HepG2 (cell line): ENCODE measurements around the gene SLC34A3. TPM values are rescaled to one million over a fixed set of nuclear protein-coding genes. Genes with fewer than 3 reads are reported as not detected.

Experiments
- DR1 ChIP-seq: sonication (generic); formaldehyde crosslinking; IDR thresholded peaks from 2 replicates; pipeline ENCODE4 v1.8.0; 2021; ENCODE audit warnings: mild to moderate bottlenecking, missing genetic modification reagents, inconsistent platforms
- FOSL2 ChIP-seq: sonication (generic); formaldehyde crosslinking; IDR thresholded peaks from 2 replicates; pipeline ENCODE4 v1.4.0; 2020; ENCODE audit warnings: missing genetic modification reagents
- HNRNPH1 ChIP-seq: fragments of 200-400 bp; formaldehyde crosslinking; optimal IDR thresholded peaks from 2 replicates; pipeline ENCODE3; 2017; ENCODE audit warnings: mild to moderate bottlenecking, low read depth, low read length
- HOXA9 ChIP-seq: sonication (generic); formaldehyde crosslinking; IDR thresholded peaks from 2 replicates; pipeline ENCODE4 v1.8.1; 2022; ENCODE audit warnings: missing genetic modification reagents, mild to moderate bottlenecking, moderate library complexity, borderline replicate concordance
- LCORL ChIP-seq, 2 experiments: fragments of 450-650 bp in 1 of 2; sonication (generic) in 1 of 2; formaldehyde crosslinking in 1 of 2; IDR thresholded peaks; 2 replicates each; pipeline versions ENCODE4 v1.5.0 to v1.6.1; 2017 to 2020; ENCODE audit warnings: antibody characterized with exemption in 1 of 2, missing genetic modification reagents in 1 of 2
- NCOA1 ChIP-seq: sonication (generic); formaldehyde crosslinking; IDR thresholded peaks from 2 replicates; pipeline ENCODE4 v1.9.0; 2021; ENCODE audit warnings: missing genetic modification reagents
- NR1H2 ChIP-seq: sonication (generic); formaldehyde crosslinking; IDR thresholded peaks from 2 replicates; pipeline ENCODE4 v1.8.1; 2022; ENCODE audit warnings: low read depth, missing genetic modification reagents, borderline replicate concordance
- RBFOX2 ChIP-seq: fragments of 200-400 bp; formaldehyde crosslinking; IDR thresholded peaks from 2 replicates; pipeline ENCODE4 v1.6.1; 2017; ENCODE audit warnings: low read depth, mild to moderate bottlenecking, low read length
- SP2 ChIP-seq: sonication (generic); formaldehyde crosslinking; IDR thresholded peaks from 2 replicates; pipeline ENCODE4 v1.5.1; 2020; ENCODE audit warnings: mild to moderate bottlenecking, missing genetic modification reagents
- SRF ChIP-seq: IDR thresholded peaks from 2 replicates; pipeline ENCODE4 v1.6.1; 2011; ENCODE audit warnings: mild to moderate bottlenecking, low read depth, low read length, moderate library complexity
- STAT5B ChIP-seq: sonication (generic); formaldehyde crosslinking; IDR thresholded peaks from 2 replicates; pipeline ENCODE4 v1.4.0; 2020; ENCODE audit warnings: missing genetic modification reagents
- TMF1 ChIP-seq: sonication (generic); formaldehyde crosslinking; IDR thresholded peaks from 2 replicates; pipeline ENCODE4 v1.8.1; 2022; ENCODE audit warnings: low read depth, missing genetic modification reagents
- ZBTB20 ChIP-seq: sonication (generic); formaldehyde crosslinking; IDR thresholded peaks from 2 replicates; pipeline ENCODE4 v1.8.1; 2023; ENCODE audit warnings: missing genetic modification reagents, low read depth, mild to moderate bottlenecking, borderline replicate concordance
- ZMYM4 ChIP-seq: sonication (generic); formaldehyde crosslinking; IDR thresholded peaks from 2 replicates; pipeline ENCODE4 v1.8.1; 2023; ENCODE audit warnings: mild to moderate bottlenecking, missing genetic modification reagents
- ZNF572 ChIP-seq: sonication (generic); formaldehyde crosslinking; IDR thresholded peaks from 2 replicates; pipeline ENCODE4 v1.5.1; 2020; ENCODE audit warnings: mild to moderate bottlenecking, missing genetic modification reagents
- ZNF839 ChIP-seq: sonication (generic); formaldehyde crosslinking; IDR thresholded peaks from 2 replicates; pipeline ENCODE4 v1.4.0; 2020; ENCODE audit warnings: missing genetic modification reagents, mild to moderate bottlenecking, borderline replicate concordance
- polyA plus RNA-seq, 8 experiments: library from polyadenylated mRNA; depleted of rRNA in 3 of 8; stranded (reverse) in 7 of 8; unstranded in 1 of 8; fragments of >200 nt; fragmentation: Illumina TruSeq in 4 of 8; extraction: Trizol in 4 of 8; gene quantifications; 2 replicates each; pipeline versions ENCODE4 v1.2.1 to v1.2.3, GENCODE V29; 2011 to 2016; ENCODE audit warnings: low read depth in 4 of 8, missing spikeins in 1 of 8, mixed read lengths in 1 of 8; ENCODE audit not compliant: insufficient read depth in 1 of 8
- total RNA-seq, 5 experiments: library from RNA; depleted of rRNA; stranded (reverse); fragments of >200 nt; fragmentation: Illumina TruSeq; extraction: Trizol; gene quantifications; 2 replicates each; pipeline ENCODE4 v1.2.3, GENCODE V29; 2016; ENCODE audit warnings: low read depth in 1 of 5
- TF ChIP-seq, protein P1 (sequence below): sonication (generic); formaldehyde crosslinking; IDR thresholded peaks from 2 replicates; pipeline ENCODE4 v1.4.0; 2020; ENCODE audit warnings: missing genetic modification reagents
- TF ChIP-seq, protein P2 (sequence below): IDR thresholded peaks from 2 replicates; pipeline ENCODE4 v1.6.1; 2016; ENCODE audit warnings: low read depth
- TF ChIP-seq, protein P3 (sequence below): sonication (generic); formaldehyde crosslinking; IDR thresholded peaks from 2 replicates; pipeline ENCODE4 v1.4.0; 2020; ENCODE audit warnings: missing genetic modification reagents, mild to moderate bottlenecking, borderline replicate concordance
- TF ChIP-seq, protein P4 (sequence below): sonication (generic); formaldehyde crosslinking; IDR thresholded peaks from 2 replicates; pipeline ENCODE4 v1.4.0; 2020; ENCODE audit warnings: missing genetic modification reagents, borderline replicate concordance

Gene SLC34A3
- total and polyA plus RNA-seq, 2 of the 13 experiments (the other 11 are each of a cell fraction or from before 2014, with no cell fraction given) = 0.07 to 1.0 TPM

DNA sequence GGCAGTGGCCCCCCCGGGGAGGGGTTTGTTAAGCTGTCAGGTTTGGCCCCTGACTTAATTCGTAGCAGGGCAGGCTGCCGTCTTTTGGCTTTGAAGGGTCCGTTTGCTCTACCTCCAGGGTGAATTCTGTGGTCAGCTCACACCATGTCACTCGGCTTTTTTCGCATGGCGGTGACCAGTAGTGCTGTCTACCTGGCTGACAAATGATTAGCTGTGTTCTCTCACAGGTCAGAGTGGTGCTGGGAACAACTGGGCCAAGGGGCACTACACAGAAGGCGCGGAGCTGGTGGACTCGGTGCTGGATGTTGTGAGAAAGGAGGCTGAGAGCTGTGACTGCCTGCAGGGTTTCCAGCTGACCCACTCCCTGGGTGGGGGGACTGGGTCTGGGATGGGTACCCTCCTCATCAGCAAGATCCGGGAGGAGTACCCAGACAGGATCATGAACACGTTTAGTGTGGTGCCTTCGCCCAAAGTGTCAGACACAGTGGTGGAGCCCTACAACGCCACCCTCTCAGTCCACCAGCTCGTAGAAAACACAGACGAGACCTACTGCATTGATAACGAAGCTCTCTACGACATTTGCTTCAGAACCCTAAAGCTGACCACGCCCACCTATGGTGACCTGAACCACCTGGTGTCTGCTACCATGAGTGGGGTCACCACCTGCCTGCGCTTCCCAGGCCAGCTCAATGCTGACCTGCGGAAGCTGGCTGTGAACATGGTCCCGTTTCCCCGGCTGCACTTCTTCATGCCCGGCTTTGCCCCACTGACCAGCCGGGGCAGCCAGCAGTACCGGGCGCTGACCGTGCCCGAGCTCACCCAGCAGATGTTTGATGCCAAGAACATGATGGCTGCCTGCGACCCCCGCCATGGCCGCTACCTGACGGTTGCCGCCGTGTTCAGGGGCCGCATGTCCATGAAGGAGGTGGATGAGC, 11.8 kb downstream of the SLC34A3 start (continued):
- TF ChIP-seq SP2 (peak; percentile 14; the same call in 1 of the 2 replicates), SRF (no peak), ZNF839 (CRISPR knock-in tag) (no peak), TMF1 (CRISPR knock-in tag) (no peak), HNRNPH1 (no peak), RBFOX2 (peak; percentile 76), ZNF572 (CRISPR knock-in tag) (no peak), DR1 (CRISPR knock-in tag) (no peak), ZMYM4 (CRISPR knock-in tag) (peak; percentile 13; the same call in 1 of the 2 replicates), NR1H2 (CRISPR knock-in tag) (0 out of 2 replicates have a peak, but pooled peaks have one; percentile 15), NCOA1 (CRISPR knock-in tag) (0 out of 2 replicates have a peak, but pooled peaks have one; percentile 58), ZBTB20 (CRISPR knock-in tag) (0 out of 2 replicates have a peak, but pooled peaks have one; percentile 54), HOXA9 (CRISPR knock-in tag) (no peak), FOSL2 (CRISPR knock-in tag) (no peak), LCORL (IDR thresholded peaks at IDR 0.05) (no peak), LCORL (CRISPR knock-in tag; IDR thresholded peaks at IDR 0.05) (peak; percentile 30), STAT5B (CRISPR knock-in tag) (no peak)
- TF ChIP-seq, protein P1, sequence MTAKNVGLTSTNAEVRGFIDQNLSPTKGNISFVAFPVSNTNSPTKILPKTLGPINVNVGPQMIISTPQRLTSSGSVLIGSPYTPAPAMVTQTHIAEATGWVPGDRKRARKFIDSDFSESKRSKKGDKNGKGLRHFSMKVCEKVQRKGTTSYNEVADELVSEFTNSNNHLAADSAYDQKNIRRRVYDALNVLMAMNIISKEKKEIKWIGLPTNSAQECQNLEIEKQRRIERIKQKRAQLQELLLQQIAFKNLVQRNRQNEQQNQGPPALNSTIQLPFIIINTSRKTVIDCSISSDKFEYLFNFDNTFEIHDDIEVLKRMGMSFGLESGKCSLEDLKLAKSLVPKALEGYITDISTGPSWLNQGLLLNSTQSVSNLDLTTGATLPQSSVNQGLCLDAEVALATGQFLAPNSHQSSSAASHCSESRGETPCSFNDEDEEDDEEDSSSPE = no peak
- TF ChIP-seq, protein P2, sequence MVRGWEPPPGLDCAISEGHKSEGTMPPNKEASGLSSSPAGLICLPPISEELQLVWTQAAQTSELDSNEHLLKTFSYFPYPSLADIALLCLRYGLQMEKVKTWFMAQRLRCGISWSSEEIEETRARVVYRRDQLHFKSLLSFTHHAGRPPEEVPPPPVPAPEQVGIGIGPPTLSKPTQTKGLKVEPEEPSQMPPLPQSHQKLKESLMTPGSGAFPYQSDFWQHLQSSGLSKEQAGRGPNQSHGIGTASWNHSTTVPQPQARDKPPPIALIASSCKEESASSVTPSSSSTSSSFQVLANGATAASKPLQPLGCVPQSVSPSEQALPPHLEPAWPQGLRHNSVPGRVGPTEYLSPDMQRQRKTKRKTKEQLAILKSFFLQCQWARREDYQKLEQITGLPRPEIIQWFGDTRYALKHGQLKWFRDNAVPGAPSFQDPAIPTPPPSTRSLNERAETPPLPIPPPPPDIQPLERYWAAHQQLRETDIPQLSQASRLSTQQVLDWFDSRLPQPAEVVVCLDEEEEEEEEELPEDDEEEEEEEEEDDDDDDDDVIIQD (CRISPR knock-in tag) = 0 out of 2 replicates have a peak, but pooled peaks have one; percentile 11
- TF ChIP-seq, protein P3, sequence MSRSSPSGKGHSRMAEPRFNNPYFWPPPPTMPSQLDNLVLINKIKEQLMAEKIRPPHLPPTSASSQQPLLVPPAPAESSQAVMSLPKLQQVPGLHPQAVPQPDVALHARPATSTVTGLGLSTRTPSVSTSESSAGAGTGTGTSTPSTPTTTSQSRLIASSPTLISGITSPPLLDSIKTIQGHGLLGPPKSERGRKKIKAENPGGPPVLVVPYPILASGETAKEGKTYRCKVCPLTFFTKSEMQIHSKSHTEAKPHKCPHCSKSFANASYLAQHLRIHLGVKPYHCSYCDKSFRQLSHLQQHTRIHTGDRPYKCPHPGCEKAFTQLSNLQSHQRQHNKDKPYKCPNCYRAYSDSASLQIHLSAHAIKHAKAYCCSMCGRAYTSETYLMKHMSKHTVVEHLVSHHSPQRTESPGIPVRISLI (CRISPR knock-in tag) = no peak
- TF ChIP-seq, protein P4, sequence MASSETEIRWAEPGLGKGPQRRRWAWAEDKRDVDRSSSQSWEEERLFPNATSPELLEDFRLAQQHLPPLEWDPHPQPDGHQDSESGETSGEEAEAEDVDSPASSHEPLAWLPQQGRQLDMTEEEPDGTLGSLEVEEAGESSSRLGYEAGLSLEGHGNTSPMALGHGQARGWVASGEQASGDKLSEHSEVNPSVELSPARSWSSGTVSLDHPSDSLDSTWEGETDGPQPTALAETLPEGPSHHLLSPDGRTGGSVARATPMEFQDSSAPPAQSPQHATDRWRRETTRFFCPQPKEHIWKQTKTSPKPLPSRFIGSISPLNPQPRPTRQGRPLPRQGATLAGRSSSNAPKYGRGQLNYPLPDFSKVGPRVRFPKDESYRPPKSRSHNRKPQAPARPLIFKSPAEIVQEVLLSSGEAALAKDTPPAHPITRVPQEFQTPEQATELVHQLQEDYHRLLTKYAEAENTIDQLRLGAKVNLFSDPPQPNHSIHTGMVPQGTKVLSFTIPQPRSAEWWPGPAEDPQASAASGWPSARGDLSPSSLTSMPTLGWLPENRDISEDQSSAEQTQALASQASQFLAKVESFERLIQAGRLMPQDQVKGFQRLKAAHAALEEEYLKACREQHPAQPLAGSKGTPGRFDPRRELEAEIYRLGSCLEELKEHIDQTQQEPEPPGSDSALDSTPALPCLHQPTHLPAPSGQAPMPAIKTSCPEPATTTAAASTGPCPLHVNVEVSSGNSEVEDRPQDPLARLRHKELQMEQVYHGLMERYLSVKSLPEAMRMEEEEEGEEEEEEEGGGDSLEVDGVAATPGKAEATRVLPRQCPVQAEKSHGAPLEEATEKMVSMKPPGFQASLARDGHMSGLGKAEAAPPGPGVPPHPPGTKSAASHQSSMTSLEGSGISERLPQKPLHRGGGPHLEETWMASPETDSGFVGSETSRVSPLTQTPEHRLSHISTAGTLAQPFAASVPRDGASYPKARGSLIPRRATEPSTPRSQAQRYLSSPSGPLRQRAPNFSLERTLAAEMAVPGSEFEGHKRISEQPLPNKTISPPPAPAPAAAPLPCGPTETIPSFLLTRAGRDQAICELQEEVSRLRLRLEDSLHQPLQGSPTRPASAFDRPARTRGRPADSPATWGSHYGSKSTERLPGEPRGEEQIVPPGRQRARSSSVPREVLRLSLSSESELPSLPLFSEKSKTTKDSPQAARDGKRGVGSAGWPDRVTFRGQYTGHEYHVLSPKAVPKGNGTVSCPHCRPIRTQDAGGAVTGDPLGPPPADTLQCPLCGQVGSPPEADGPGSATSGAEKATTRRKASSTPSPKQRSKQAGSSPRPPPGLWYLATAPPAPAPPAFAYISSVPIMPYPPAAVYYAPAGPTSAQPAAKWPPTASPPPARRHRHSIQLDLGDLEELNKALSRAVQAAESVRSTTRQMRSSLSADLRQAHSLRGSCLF = no peak
